Measurements from ENCODE around the gene SSC4D. TPM values are rescaled to one million over a fixed set of nuclear protein-coding genes. Genes with fewer than 3 reads are reported as not detected.

Gene SSC4D
- total and polyA plus RNA-seq, 2 of the 8 experiments (the other 6 are each of a cell fraction or from before 2014, with no cell fraction given), result 11.8 to 27.5 TPM

DNA sequence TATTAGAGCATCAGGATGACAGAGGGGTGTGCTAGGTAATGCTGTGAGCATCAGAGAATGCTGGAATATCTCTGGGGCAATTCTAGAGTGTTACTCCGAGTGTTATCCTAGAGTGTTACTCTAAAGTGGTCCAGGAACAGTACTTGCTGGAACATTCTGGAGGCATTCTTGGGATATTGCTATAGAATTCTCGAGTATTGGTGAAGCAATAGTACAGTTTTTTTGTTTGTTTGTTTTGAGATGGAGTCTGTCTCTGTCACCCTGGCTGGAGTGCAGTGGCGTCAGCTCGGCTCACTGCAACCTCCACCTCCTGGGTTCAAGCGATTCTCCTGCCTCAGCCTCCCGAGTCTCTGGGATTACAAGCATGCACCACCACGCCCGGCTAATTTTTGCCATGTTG is 12.6 kb downstream of the SSC4D start (continued):
- TF ChIP-seq, protein P1, sequence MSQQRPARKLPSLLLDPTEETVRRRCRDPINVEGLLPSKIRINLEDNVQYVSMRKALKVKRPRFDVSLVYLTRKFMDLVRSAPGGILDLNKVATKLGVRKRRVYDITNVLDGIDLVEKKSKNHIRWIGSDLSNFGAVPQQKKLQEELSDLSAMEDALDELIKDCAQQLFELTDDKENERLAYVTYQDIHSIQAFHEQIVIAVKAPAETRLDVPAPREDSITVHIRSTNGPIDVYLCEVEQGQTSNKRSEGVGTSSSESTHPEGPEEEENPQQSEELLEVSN (IDR thresholded peaks at IDR 0.05), result no peak
- no peak for TF ChIP-seq RXRA (IDR thresholded peaks at IDR 0.05; ENCODE audit: insufficient read depth, low read depth, low read length)
